ENCODE data around the gene LRRC55. TPM values are rescaled to one million over a fixed set of nuclear protein-coding genes. Genes with fewer than 3 reads are reported as not detected.

LRRC55 gene
- total and polyA plus RNA-seq, 9 of the 15 experiments (the other 6 are each of a cell fraction or from before 2014, with no cell fraction given), result not detected

DNA sequence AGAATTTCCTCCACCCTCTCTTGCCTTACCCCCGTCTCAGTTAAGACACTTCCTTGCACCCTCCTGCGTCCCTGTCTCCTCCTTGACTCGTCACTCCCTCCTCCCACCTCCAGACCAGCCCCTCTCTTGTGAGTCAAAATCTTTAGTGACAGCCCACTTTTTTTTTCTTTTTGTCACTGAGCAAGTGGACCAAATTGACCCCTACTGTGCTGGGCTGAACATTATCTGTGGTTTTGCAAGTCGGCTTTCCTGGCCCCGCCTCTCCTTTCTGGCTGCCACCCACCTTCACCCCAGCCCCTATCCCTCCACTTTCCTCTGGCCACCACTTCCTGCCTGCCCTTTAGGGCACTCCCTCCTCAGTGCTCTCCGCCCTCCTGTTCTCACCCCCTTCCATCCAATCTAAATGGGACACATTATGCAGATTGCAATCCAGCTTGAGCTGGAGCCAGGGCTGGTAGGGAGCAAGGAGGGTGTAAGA is 55.5 kb downstream of the LRRC55 start, which contains the start of gene APLNR:
Gene APLNR, minus strand, starts transcription at position 47 of the 478 bp plus-strand sequence. CDS start 246 bp downstream, outside the sequence.
- DNase-seq (ENCODE audit: extremely low read depth in 1 of 4, low spot score in 3 of 4) (peak; percentile 63 to 91 (median 73)), ATAC-seq (peak; percentile 84), FAIRE-seq (peak; percentile 95)
- intact Hi-C loops (cut with micrococcal nuclease), result no loop called here
- Histone ChIP-seq H3K9me3 (replicated peaks; ENCODE audit: control insufficient read depth, insufficient read depth, low read depth, low read length) (no peaks in the 10 kb centered on the region), H3K9ac (ENCODE audit: insufficient read depth in 1 of 2, low read depth in 2 of 2, low read length in 2 of 2) (peak within 1 kb of the TSS; percentile 48 to 83), H3K9me1 (ENCODE audit: control insufficient read depth, insufficient read depth, low read length) (no peaks in the 10 kb centered on the region), H2AFZ (ENCODE audit: low read depth, low read length) (peak within 1 kb of the TSS; percentile 73), H3K79me2 (ENCODE audit: control insufficient read depth, insufficient read depth, low read length) (no peaks in the 10 kb centered on the region; the same call in 2 of the 3 replicates), H3K4me2 (ENCODE audit: insufficient read depth, low read length) (peak within 1 kb of the TSS; percentile 77), H3K4me1 (replicated peaks in 1 of 2; ENCODE audit: control insufficient read depth in 2 of 2, insufficient read depth in 2 of 2, low read length in 2 of 2) (peaks cover 36 to 64% of the 10 kb centered on the region in 2 experiments), H3K36me3 (ENCODE audit: control insufficient read depth, insufficient read depth, low read length) (no peaks in the 10 kb centered on the region), H3K27ac (ENCODE audit: extremely low read depth, low read depth, low read length) (peak within 1 kb of the TSS; percentile 16; the same call in 1 of the 3 replicates), H3K4me3 (no peak within 1 kb of the TSS), H3K27me3 (ENCODE audit: control insufficient read depth in 2 of 2, insufficient read depth in 2 of 2, low read length in 2 of 2) (peaks cover 0 to 2% of the 10 kb centered on the region in 2 experiments; a peak in 4 of 5 replicates), H4K20me1 (replicated peaks; ENCODE audit: control insufficient read depth, insufficient read depth, low read length) (no peaks in the 10 kb centered on the region; the same call in 1 of the 2 replicates)
- in situ Hi-C loops (cut with MboI), result no loop called here
- BruUV-seq (replicated peaks), result no TSS peak
- 0% methylated on average over 6 of the region's 6 CpGs for WGBS (ENCODE audit: insufficient coverage, low coverage, missing lambda C conversion rate)
- ChIA-PET POLR2A (interaction anchor here (0.6 to 1.5 kb wide), 2 partner anchors 12 to 889 kb away, joined by 3 read pairs; no protein-coding TSS in a partner anchor), CTCF (ENCODE audit: low intra/inter-chr PET ratio) (no interaction called here)
- TF ChIP-seq TOE1 (IDR thresholded peaks at IDR 0.05; ENCODE audit: borderline replicate concordance), result 0 out of 2 replicates have a peak, but pooled peaks have one; percentile 21
- TF ChIP-seq TOE1 (CRISPR knock-in tag; IDR thresholded peaks at IDR 0.05; ENCODE audit: borderline replicate concordance, low read depth), result no peak
- TF ChIP-seq SPI1 (IDR thresholded peaks at IDR 0.05; ENCODE audit: borderline replicate concordance, low read depth, low read length), result peak; percentile 42; the same call in 1 of the 2 replicates
- TF ChIP-seq TRIM24 (IDR thresholded peaks at IDR 0.05), result peak in 1 of 2 experiments; percentile 10; a peak in 1 of 4 replicates
- TF ChIP-seq CREM (IDR thresholded peaks at IDR 0.05; ENCODE audit: low read depth), result peak; percentile 48
- TF ChIP-seq, protein P1, sequence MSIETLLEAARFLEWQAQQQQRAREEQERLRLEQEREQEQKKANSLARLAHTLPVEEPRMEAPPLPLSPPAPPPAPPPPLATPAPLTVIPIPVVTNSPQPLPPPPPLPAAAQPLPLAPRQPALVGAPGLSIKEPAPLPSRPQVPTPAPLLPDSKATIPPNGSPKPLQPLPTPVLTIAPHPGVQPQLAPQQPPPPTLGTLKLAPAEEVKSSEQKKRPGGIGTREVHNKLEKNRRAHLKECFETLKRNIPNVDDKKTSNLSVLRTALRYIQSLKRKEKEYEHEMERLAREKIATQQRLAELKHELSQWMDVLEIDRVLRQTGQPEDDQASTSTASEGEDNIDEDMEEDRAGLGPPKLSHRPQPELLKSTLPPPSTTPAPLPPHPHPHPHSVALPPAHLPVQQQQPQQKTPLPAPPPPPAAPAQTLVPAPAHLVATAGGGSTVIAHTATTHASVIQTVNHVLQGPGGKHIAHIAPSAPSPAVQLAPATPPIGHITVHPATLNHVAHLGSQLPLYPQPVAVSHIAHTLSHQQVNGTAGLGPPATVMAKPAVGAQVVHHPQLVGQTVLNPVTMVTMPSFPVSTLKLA (conservative IDR thresholded peaks at IDR 0.05), result 0 out of 4 replicates have a peak, but pooled peaks of 1 of the 2 experiments have one; percentile 35
- TF ChIP-seq, protein P2, sequence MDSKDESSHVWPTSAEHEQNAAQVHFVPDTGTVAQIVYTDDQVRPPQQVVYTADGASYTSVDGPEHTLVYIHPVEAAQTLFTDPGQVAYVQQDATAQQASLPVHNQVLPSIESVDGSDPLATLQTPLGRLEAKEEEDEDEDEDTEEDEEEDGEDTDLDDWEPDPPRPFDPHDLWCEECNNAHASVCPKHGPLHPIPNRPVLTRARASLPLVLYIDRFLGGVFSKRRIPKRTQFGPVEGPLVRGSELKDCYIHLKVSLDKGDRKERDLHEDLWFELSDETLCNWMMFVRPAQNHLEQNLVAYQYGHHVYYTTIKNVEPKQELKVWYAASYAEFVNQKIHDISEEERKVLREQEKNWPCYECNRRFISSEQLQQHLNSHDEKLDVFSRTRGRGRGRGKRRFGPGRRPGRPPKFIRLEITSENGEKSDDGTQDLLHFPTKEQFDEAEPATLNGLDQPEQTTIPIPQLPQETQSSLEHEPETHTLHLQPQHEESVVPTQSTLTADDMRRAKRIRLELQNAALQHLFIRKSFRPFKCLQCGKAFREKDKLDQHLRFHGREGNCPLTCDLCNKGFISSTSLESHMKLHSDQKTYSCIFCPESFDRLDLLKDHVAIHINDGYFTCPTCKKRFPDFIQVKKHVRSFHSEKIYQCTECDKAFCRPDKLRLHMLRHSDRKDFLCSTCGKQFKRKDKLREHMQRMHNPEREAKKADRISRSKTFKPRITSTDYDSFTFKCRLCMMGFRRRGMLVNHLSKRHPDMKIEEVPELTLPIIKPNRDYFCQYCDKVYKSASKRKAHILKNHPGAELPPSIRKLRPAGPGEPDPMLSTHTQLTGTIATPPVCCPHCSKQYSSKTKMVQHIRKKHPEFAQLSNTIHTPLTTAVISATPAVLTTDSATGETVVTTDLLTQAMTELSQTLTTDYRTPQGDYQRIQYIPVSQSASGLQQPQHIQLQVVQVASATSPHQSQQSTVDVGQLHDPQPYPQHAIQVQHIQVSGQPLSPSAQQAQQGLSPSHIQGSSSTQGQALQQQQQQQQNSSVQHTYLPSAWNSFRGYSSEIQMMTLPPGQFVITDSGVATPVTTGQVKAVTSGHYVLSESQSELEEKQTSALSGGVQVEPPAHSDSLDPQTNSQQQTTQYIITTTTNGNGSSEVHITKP (IDR thresholded peaks at IDR 0.05; ENCODE audit: partially characterized antibody), result peak; percentile 39
- TF ChIP-seq, protein P3, sequence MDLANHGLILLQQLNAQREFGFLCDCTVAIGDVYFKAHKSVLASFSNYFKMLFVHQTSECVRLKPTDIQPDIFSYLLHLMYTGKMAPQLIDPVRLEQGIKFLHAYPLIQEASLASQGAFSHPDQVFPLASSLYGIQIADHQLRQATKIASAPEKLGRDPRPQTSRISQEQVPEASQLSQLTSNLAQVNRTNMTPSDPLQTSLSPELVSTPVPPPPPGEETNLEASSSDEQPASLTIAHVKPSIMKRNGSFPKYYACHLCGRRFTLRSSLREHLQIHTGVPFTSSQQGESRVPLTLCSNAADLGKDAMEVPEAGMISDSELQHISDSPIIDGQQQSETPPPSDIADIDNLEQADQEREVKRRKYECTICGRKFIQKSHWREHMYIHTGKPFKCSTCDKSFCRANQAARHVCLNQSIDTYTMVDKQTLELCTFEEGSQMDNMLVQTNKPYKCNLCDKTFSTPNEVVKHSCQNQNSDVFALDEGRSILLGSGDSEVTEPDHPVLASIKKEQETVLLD (IDR thresholded peaks at IDR 0.05), result peak; percentile 45; the same call in 1 of the 2 replicates
- TF ChIP-seq ARID1B (IDR thresholded peaks at IDR 0.05), result peak; percentile 57
- 0 out of 2 replicates have a peak, but pooled peaks have one; percentile 43 for TF ChIP-seq MTA1 (IDR thresholded peaks at IDR 0.05; ENCODE audit: borderline replicate concordance)
- peak; percentile 29; the same call in 1 of the 2 replicates for TF ChIP-seq NCOA1 (IDR thresholded peaks at IDR 0.05; ENCODE audit: low read depth)
- peak; percentile 42; the same call in 1 of the 2 replicates for TF ChIP-seq TCF3 (CRISPR knock-in tag; IDR thresholded peaks at IDR 0.05)
- TF ChIP-seq, protein P4, sequence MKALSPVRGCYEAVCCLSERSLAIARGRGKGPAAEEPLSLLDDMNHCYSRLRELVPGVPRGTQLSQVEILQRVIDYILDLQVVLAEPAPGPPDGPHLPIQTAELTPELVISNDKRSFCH (CRISPR knock-in tag; IDR thresholded peaks at IDR 0.05), result no peak
- TF ChIP-seq, protein P4 (tag; IDR thresholded peaks at IDR 0.05), result peak; percentile 35; the same call in 1 of the 2 replicates
- peak; percentile 67 for TF ChIP-seq ETV1 (tag; conservative IDR thresholded peaks at IDR 0.05; ENCODE audit: low read depth)
